NB4 (cell line): ENCODE results near the gene USP20.

Experiments
- DNase-seq: peaks from one replicate; pipeline ENCODE4 v3.0.0; 2010; ENCODE audit warnings: low read depth
- H3K4me3 ChIP-seq: one replicate; pipeline ENCODE4 v1.5.1; 2011; ENCODE audit warnings: mild to moderate bottlenecking, low read depth, low read length, moderate library complexity
- MYC ChIP-seq: IDR thresholded peaks from 2 replicates; pipeline ENCODE4 v1.6.1; 2011; ENCODE audit warnings: low read depth, low read length
- POLR2A ChIP-seq: IDR thresholded peaks from 2 replicates; pipeline ENCODE4 v1.6.1; 2011; ENCODE audit warnings: mild to moderate bottlenecking; ENCODE audit not compliant: insufficient read length; ENCODE audit errors: extremely low read depth
- TF ChIP-seq, protein P1 (sequence below): IDR thresholded peaks from one replicate; pipeline ENCODE4 v1.5.1; 2012; ENCODE audit warnings: low read depth, low read length
- TF ChIP-seq, protein P2 (sequence below): IDR thresholded peaks from 2 replicates; pipeline ENCODE4 v1.6.1; 2011; ENCODE audit warnings: low read depth, low read length

The USP20 gene

DNA sequence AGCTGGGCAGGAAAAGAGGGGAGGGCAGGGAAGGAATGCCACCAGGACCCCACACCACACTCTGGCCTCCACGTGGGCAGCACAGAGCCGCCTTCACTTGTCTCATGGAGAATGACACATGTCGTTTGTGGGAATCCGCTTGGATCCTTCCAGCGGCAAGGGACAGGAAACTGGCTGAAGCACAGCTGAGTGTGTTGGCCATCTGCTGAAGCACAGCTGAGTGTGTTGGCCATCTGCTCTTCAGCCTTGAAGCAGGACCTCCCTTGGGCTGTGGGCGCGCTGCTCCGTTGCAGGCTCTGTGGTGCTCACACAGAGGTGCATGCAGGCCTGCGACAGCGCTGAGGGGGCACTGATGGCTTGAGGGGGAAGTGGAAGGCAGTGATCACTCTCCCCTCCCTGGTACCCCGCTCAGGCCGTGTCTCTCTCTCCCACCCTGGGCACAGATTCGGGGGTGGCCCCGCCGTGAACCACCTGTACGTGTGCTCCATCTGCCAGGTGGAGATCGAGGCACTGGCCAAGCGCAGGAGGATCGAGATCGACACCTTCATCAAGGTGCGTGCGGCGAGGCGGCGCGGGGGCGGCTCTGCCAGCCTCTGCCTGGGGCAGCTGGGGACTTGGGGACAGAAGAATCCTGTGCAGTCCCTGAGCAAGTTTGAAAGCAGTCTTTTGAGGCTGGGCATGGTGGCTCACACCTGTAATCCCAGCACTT, 40.6 kb downstream of the USP20 start:
- DNase-seq: no peak
- H3K4me3 ChIP-seq: no peak overlapping the region
- TF ChIP-seq, protein P1, sequence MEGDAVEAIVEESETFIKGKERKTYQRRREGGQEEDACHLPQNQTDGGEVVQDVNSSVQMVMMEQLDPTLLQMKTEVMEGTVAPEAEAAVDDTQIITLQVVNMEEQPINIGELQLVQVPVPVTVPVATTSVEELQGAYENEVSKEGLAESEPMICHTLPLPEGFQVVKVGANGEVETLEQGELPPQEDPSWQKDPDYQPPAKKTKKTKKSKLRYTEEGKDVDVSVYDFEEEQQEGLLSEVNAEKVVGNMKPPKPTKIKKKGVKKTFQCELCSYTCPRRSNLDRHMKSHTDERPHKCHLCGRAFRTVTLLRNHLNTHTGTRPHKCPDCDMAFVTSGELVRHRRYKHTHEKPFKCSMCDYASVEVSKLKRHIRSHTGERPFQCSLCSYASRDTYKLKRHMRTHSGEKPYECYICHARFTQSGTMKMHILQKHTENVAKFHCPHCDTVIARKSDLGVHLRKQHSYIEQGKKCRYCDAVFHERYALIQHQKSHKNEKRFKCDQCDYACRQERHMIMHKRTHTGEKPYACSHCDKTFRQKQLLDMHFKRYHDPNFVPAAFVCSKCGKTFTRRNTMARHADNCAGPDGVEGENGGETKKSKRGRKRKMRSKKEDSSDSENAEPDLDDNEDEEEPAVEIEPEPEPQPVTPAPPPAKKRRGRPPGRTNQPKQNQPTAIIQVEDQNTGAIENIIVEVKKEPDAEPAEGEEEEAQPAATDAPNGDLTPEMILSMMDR: no peak
- TF ChIP-seq, protein P2, sequence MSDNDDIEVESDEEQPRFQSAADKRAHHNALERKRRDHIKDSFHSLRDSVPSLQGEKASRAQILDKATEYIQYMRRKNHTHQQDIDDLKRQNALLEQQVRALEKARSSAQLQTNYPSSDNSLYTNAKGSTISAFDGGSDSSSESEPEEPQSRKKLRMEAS: no peak
- TF ChIP-seq POLR2A: no peak
- TF ChIP-seq MYC: no peak

DNA sequence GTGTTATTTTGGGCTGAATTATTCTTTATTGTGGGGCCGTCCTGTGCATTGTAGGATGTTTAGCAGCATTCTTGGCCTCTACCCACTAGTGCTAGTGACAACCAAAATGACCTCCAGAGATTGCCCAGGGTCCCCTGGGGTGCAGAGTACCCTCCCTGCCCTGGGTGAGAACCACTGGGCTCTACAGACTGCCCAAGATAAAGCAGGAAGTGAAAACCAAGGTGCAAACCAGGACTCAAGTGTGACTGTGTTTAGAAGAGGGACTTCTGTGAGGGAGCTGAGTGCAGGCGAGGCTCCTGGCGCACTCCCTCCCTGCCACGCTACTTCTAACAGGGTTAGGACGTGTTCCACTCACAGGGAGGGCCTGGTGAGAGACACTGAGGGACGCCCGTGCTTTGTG, 41.6 kb downstream of the USP20 start:
- no peak for DNase-seq
- no peak overlapping the region for H3K4me3 ChIP-seq
- TF ChIP-seq, protein P2: no peak
- TF ChIP-seq POLR2A (no peak), MYC (no peak)
- TF ChIP-seq, protein P1: no peak

DNA sequence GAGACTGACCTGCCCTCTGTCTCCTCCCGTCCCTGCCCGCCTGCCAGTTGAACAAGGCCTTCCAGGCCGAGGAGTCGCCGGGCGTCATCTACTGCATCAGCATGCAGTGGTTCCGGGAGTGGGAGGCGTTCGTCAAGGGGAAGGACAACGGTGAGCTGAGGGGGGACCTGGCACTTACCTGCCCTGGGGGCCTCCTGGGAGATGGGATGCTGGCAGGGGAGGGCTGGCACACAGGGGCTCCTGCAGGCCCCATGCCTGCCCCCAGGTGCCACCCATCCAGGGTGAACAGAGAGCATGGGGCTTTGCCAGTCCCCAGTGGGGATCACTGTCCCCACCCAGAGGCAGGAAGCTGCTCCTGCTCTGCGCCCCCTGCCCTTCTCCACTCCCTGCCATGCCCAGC, 43.0 kb downstream of the USP20 start:
- TF ChIP-seq, protein P1: no peak
- no peak for TF ChIP-seq MYC
- TF ChIP-seq, protein P2: no peak
- TF ChIP-seq POLR2A: no peak
- no peak overlapping the region for H3K4me3 ChIP-seq
- DNase-seq: peak; percentile 6

DNA sequence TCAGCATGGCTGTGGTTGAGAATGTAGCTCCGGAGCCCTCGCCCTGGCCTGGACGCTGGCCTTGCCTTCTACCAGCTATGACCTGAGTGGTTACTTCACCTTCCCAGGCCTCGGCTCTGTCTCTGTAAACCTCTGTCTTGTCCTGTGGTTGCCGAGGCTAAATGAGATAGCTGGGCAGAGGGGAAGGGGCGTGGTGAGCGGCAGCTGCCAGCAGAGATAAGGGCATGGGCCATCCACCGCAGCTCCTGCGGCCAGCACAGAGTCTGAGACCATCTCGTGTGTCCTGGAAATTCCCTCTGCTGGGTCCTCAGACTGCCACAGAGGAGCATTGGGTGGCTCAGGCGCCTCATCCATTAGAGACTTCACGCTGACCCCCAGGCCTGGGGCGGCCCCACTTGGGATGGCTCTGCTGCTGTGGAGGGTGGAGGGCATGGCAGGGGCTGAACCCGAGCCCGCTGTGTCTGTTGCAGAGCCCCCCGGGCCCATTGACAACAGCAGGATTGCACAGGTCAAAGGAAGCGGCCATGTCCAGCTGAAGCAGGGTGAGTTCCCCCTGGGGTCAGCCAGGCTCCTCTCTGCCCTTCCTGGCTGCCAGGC, 43.9 kb downstream of the USP20 start:
- H3K4me3 ChIP-seq: no peak overlapping the region
- no peak for DNase-seq
- TF ChIP-seq POLR2A: no peak
- TF ChIP-seq, protein P2: no peak
- no peak for TF ChIP-seq MYC
- TF ChIP-seq, protein P1: no peak

DNA sequence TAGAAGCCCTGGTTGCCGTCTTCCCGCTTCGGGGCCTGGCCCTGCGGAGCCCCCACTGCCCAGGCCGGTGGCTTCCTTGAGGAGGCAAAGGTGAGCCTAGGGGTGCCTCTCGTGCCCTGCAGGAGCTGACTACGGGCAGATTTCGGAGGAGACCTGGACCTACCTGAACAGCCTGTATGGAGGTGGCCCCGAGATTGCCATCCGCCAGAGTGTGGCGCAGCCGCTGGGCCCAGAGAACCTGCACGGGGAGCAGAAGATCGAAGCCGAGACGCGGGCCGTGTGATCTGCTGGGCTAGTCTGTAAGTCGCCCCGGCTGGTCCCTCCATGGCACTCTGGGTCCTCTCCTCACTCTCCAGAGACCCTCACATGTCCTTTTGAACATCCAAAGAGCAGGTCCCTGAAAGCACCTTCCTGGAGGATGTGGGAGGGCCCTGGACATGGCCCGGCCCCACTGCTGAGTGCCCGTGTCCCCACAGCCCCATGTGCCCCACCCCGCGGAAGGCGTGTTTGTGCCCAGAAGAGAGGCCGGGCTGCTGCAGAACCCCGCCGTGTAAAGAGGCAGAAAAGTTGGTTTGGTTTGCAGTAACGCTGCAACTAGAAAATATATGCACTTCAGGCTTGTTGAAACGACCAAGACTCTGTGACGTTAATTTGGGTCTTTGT, 44.9 kb downstream of the USP20 start:
- TF ChIP-seq MYC (no peak), POLR2A (no peak)
- TF ChIP-seq, protein P2: no peak
- TF ChIP-seq, protein P1: no peak
- no peak overlapping the region for H3K4me3 ChIP-seq
- no peak for DNase-seq
